ENCODE results near the gene COPS7A. TPM values are rescaled to one million over a fixed set of nuclear protein-coding genes. Genes with fewer than 3 reads are reported as not detected.

The COPS7A gene
- total RNA-seq, 1 donor from 2014 or later, result 70.4 TPM

GRCh38 chr12:6765048-6765633 lies 41.3 kb downstream of the COPS7A start:
- no peak for DNase-seq
- ATAC-seq (ENCODE audit: poor library complexity), result no peak
- intact Hi-C loops (cut with DNase I), result no loop called here

- ATAC-seq (ENCODE audit: poor library complexity) (peak; percentile 37), DNase-seq (peak; percentile 88)
- intact Hi-C loops (cut with DNase I), result no loop called here
These were observed 42.1 kb downstream of the COPS7A start, which contains the start of gene PTMS for GRCh38 chr12:6765634-6766581. Gene PTMS (plus strand): TSS chr12:6766363. CDS start chr12:6766706, 343 bp downstream.

GRCh38 chr12:6766651-6767349 lies 43.0 kb downstream of the COPS7A start:
- ATAC-seq (ENCODE audit: poor library complexity) (peak; percentile 72), DNase-seq (peak; percentile 90)
- intact Hi-C loops (cut with DNase I), result no loop called here

- ATAC-seq (ENCODE audit: poor library complexity) (no peak), DNase-seq (peak; percentile 49)
- intact Hi-C loops (cut with DNase I), result no loop called here
These were observed 43.8 kb downstream of the COPS7A start for GRCh38 chr12:6767353-6768319.

GRCh38 chr12:6768437-6768914 lies 44.6 kb downstream of the COPS7A start:
- intact Hi-C loops (cut with DNase I), result no loop called here
- no peak for DNase-seq

GRCh38 chr12:6768990-6769389 lies 45.1 kb downstream of the COPS7A start:
- intact Hi-C loops (cut with DNase I), result no loop called here
- DNase-seq, result peak; percentile 75

More at GRCh38 chr12:6768437-6768914, 44.6 kb downstream of the COPS7A start:
- no peak for ATAC-seq (ENCODE audit: poor library complexity)

GRCh38 chr12:6769666-6770065 lies 45.8 kb downstream of the COPS7A start:
- no peak for DNase-seq
- no peak for ATAC-seq (ENCODE audit: poor library complexity)
- intact Hi-C loops (cut with DNase I), result no loop called here

More at GRCh38 chr12:6768990-6769389, 45.1 kb downstream of the COPS7A start:
- ATAC-seq (ENCODE audit: poor library complexity), result no peak

GRCh38 chr12:6770094-6770493 lies 46.2 kb downstream of the COPS7A start:
- no peak for DNase-seq
- intact Hi-C loops (cut with DNase I), result no loop called here
- ATAC-seq (ENCODE audit: poor library complexity), result no peak

- intact Hi-C loops (cut with DNase I), result no loop called here
These were observed 46.8 kb downstream of the COPS7A start for GRCh38 chr12:6770600-6770999.

GRCh38 chr12:6771091-6771495 lies 47.2 kb downstream of the COPS7A start:
- DNase-seq (no peak), ATAC-seq (ENCODE audit: poor library complexity) (no peak)
- intact Hi-C loops (cut with DNase I), result no loop called here

More at GRCh38 chr12:6770600-6770999, 46.8 kb downstream of the COPS7A start:
- DNase-seq (no peak), ATAC-seq (ENCODE audit: poor library complexity) (no peak)

GRCh38 chr12:6771509-6772330 lies 47.9 kb downstream of the COPS7A start:
- no peak for DNase-seq
- intact Hi-C loops (cut with DNase I), result no loop called here
- ATAC-seq (ENCODE audit: poor library complexity), result peak; percentile 17

- peak; percentile 10 for ATAC-seq (ENCODE audit: poor library complexity)
- intact Hi-C loops (cut with DNase I), result no loop called here
These were observed 48.5 kb downstream of the COPS7A start, which contains the start of gene LAG3 for GRCh38 chr12:6772331-6772695. Gene LAG3 (plus strand): TSS chr12:6772520. CDS start chr12:6772853, 333 bp downstream.

GRCh38 chr12:6772726-6773589 lies 49.1 kb downstream of the COPS7A start:
- ATAC-seq (ENCODE audit: poor library complexity) (no peak), DNase-seq (no peak)
- intact Hi-C loops (cut with DNase I), result no loop called here

More at GRCh38 chr12:6772331-6772695, 48.5 kb downstream of the COPS7A start, which contains the start of gene LAG3:
- no peak for DNase-seq

GRCh38 chr12:6773590-6774351 lies 49.9 kb downstream of the COPS7A start:
- intact Hi-C loops (cut with DNase I), result no loop called here
- DNase-seq (no peak), ATAC-seq (ENCODE audit: poor library complexity) (no peak)

- ATAC-seq (ENCODE audit: poor library complexity) (no peak), DNase-seq (no peak)
- intact Hi-C loops (cut with DNase I), result loop anchor here (5.0 kb wide), 1 partner anchor 37 kb away; no protein-coding TSS in a partner anchor
These were observed 50.7 kb downstream of the COPS7A start for GRCh38 chr12:6774499-6775062.

All from Right ventricle myocardium superior (tissue), 1 donor.